NB4 (cell line): ENCODE data around the gene KRT17.
"Not testable (repeated sequence)": the region's sequence is repeated elsewhere in the genome, so short reads cannot be mapped to it uniquely, and the experiment has no call there.

Source experiments
- DNase-seq: peaks from one replicate; pipeline ENCODE4 v3.0.0; 2010; ENCODE audit warnings: low read depth
- H3K4me3 ChIP-seq: one replicate; pipeline ENCODE4 v1.5.1; 2011; ENCODE audit warnings: mild to moderate bottlenecking, low read depth, low read length, moderate library complexity
- CTCF ChIP-seq: IDR thresholded peaks from one replicate; pipeline ENCODE4 v1.5.1; 2012; ENCODE audit warnings: low read depth, low read length
- MYC ChIP-seq: IDR thresholded peaks from 2 replicates; pipeline ENCODE4 v1.6.1; 2011; ENCODE audit warnings: low read depth, low read length
- POLR2A ChIP-seq: IDR thresholded peaks from 2 replicates; pipeline ENCODE4 v1.6.1; 2011; ENCODE audit warnings: mild to moderate bottlenecking; ENCODE audit not compliant: insufficient read length; ENCODE audit errors: extremely low read depth
- TF ChIP-seq, protein P1 (sequence below): IDR thresholded peaks from 2 replicates; pipeline ENCODE4 v1.6.1; 2011; ENCODE audit warnings: low read depth, low read length

KRT17 gene

GRCh38 chr17:41631025-41631897 is 6.9 kb upstream of the KRT17 start:
- no peak overlapping the region for H3K4me3 ChIP-seq
- no peak for DNase-seq
- no peak for TF ChIP-seq MYC

DNA sequence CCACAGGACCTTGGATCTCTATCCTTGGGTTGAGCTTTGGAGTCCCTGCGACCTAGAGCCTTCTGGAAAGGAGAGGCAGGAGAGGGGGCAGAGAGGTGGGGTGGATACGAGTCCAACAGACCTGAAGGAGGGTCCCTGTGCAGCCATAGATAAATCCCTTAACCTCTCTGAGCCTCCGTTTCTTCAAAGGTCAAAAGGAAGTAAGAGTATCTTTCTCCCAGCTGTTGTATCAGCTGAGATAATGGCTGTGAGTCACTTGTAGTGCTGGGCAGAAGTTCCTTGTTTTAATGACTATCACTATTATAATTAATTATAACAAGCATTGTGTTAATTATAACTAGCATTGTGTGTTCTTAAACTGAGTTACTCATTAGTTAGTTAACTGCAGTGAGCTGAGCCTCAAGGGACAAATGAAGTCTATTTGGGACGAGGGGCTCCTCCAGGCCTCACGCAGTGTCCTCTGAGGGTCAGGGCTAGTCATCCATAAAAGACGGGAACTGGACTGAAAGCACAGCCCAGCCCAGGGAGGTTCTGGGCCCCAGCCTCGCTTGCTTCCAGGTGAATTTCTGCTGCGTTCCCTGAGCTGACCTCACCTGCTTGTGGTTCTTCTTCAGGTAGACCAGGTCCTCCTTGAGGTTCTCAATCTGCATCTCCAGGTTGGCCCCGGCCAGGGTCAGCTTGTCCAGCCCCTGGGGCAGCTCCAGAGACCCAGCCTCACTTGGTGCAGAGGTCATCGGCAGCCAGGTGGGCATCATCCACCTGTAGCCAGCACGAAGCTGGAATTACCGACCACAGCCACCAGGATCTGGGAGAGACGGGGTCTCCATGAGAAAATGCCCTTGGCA is 5.7 kb upstream of the KRT17 start:
- TF ChIP-seq, protein P1, sequence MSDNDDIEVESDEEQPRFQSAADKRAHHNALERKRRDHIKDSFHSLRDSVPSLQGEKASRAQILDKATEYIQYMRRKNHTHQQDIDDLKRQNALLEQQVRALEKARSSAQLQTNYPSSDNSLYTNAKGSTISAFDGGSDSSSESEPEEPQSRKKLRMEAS = no peak
- TF ChIP-seq POLR2A = no peak
- no peak for TF ChIP-seq CTCF
- TF ChIP-seq MYC = no peak
- H3K4me3 ChIP-seq = no peak overlapping the region
- no peak for DNase-seq

DNA sequence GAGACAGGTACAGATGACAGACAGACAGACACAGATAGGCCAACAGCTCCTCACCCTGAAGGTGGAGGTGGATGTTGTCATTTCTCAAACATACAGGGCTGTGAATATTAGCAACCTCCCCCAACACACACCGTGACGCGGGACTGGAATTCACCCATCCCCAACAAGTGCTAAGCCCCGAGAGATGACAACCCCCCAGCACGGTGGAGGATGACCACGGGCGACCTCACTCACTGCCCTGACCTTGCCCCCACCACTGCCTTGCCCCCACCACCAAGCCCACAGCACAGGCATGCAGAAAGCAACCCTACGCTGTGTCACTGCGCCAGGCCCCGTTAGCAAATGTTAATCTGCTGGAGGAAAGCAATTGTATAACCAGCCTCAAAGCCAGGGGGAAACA is 4.9 kb upstream of the KRT17 start:
- no peak for TF ChIP-seq MYC
- TF ChIP-seq, protein P1 = no peak
- TF ChIP-seq POLR2A = no peak
- no peak for TF ChIP-seq CTCF
- no peak overlapping the region for H3K4me3 ChIP-seq
- no peak for DNase-seq

DNA sequence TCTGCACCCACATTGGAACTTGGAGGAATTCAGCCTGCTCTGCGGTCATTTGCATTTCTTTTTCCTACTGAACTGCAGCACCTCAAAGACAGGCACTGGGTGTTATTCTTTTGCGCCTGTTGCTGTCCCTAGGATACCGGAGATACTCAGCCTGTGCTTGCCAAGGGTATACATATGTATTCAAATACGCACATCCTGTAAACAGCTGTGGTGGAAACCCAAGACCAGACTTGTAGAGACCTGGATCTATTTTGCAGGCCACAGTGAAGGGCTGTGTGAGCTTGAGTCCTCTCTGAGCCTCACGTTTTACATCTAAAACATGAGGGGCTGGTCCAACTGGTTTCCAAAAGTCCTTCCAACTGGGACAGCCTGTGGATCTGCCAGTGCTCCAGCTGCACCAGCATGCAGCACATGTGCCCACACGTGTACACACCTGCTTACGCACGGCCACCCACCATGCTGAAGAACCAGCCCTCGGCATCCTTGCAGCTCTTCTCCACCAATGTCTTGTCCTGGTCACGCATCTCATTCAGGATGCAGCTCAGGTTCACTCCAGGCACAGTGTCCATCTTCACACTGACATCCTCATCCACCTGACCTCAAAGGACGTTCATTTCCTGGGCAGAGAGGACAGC is 4.4 kb upstream of the KRT17 start:
- H3K4me3 ChIP-seq, DNase-seq: not testable (repeated sequence)

- not testable (repeated sequence) for H3K4me3 ChIP-seq, DNase-seq
Measured at GRCh38 chr17:41628073-41628370, 3.6 kb upstream of the KRT17 start.

GRCh38 chr17:41627316-41628072 is 3.1 kb upstream of the KRT17 start:
- DNase-seq = no peak

DNA sequence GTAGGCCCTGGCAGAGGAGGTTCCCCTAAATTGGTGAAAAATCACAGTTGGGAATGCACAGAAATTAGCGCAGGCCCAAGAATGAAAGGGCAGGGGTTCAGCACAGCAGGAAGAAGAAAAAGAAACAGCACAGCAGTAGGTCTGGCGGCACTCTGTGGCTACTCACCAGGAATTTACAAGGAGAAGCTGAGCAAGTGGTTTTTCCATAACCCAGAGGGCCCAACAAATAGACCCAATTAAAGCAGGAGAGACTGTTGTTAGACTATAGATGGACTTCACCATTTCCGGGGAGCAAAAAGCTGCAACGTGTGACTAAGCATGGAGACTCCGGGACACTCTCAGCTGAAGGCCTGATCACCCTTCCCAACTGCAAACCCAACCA is 2.5 kb upstream of the KRT17 start:
- H3K4me3 ChIP-seq, DNase-seq: not testable (repeated sequence)

More at GRCh38 chr17:41627316-41628072, 3.1 kb upstream of the KRT17 start:
- no peak overlapping the region for H3K4me3 ChIP-seq
- TF ChIP-seq MYC (no peak), POLR2A (no peak), CTCF (no peak)
- TF ChIP-seq, protein P1 = no peak

GRCh38 chr17:41626028-41626913 is 1.9 kb upstream of the KRT17 start:
- not testable (repeated sequence) for H3K4me3 ChIP-seq

More at GRCh38 chr17:41626028-41626913, 1.9 kb upstream of the KRT17 start:
- DNase-seq = not testable (repeated sequence)
